CD4-positive, alpha-beta T cell (primary cell): ENCODE results near the gene CACNA1D. TPM values are rescaled to one million over a fixed set of nuclear protein-coding genes. Genes with fewer than 3 reads are reported as not detected.

Experiments used
- ATAC-seq: fragments of 200-7000 bp; cut with Tn5 transposase; one replicate; pipeline ENCODE4 v1.10.0; 2022; ENCODE audit warnings: mild to moderate bottlenecking; ENCODE audit not compliant: poor library complexity
- CTCF ChIA-PET: fragments of 350-600 bp; sonication (Branson Sonifier 250); formaldehyde crosslinking; loops from one replicate; lab custom pipeline; 2021; ENCODE audit warnings: antibody characterized with exemption, inconsistent platforms; lab: Charles Lee
- POLR2A ChIA-PET: fragments of 350-600 bp; sonication (Branson Sonifier 250); formaldehyde crosslinking; loops from one replicate; lab custom pipeline; 2021; ENCODE audit warnings: antibody characterized with exemption, inconsistent platforms; lab: Charles Lee
- DNase-seq, 14 experiments: peaks; one replicate each; pipeline ENCODE4 v3.0.0-alpha.2; 2013 to 2020; ENCODE audit warnings: mixed read lengths in 2 of 14
- H3K27ac ChIP-seq, 2 donors: one replicate each; pipeline versions ENCODE4 v1.5.1 to v1.7.0; 2013; ENCODE audit warnings: low read length in 2 of 2, low read depth in 1 of 2, mild to moderate bottlenecking in 1 of 2
- H3K27me3 ChIP-seq, 2 experiments: 1 replicate in 1 of 2; 2 replicates in 1 of 2; pipeline versions ENCODE4 v1.6.1 to v1.7.0; 2013; ENCODE audit warnings: low read length in 2 of 2, control low read depth in 1 of 2, mild to moderate bottlenecking in 1 of 2, moderate library complexity in 1 of 2; ENCODE audit not compliant: insufficient read depth in 2 of 2, control insufficient read depth in 1 of 2
- H3K36me3 ChIP-seq: one replicate; pipeline ENCODE4 v1.6.1; 2013; ENCODE audit warnings: low read length, control low read depth; ENCODE audit not compliant: insufficient read depth
- H3K4me1 ChIP-seq: one replicate; pipeline ENCODE4 v1.6.1; 2013; ENCODE audit warnings: low read length, control low read depth; ENCODE audit not compliant: insufficient read depth
- H3K4me3 ChIP-seq: one replicate; pipeline ENCODE4 v1.5.1; 2013; ENCODE audit warnings: mild to moderate bottlenecking, low read length, moderate library complexity
- H3K9me3 ChIP-seq, 2 experiments: 1 replicate in 1 of 2; 2 replicates in 1 of 2; pipeline versions ENCODE4 v1.6.1 to v1.7.0; 2013; ENCODE audit warnings: low read length in 2 of 2, mild to moderate bottlenecking in 2 of 2, control low read depth in 1 of 2, moderate library complexity in 1 of 2; ENCODE audit not compliant: control insufficient read depth in 1 of 2, insufficient read depth in 1 of 2
- H3K27ac Mint-ChIP-seq: one replicate; pipeline ENCODE4 v1.8.0; 2020; ENCODE audit warnings: mixed read lengths
- H3K27me3 Mint-ChIP-seq: one replicate; pipeline ENCODE4 v1.8.0; 2021; ENCODE audit warnings: mixed read lengths
- H3K36me3 Mint-ChIP-seq: one replicate; pipeline ENCODE4 v1.8.0; 2021; ENCODE audit warnings: low read depth, mixed read lengths
- H3K4me1 Mint-ChIP-seq: one replicate; pipeline ENCODE4 v1.8.0; 2021; ENCODE audit warnings: low read depth, mixed read lengths
- H3K4me3 Mint-ChIP-seq: one replicate; pipeline ENCODE4 v1.8.0; 2020; ENCODE audit warnings: mild to moderate bottlenecking, mixed read lengths
- H3K9me3 Mint-ChIP-seq: one replicate; pipeline ENCODE4 v1.8.0; 2020; ENCODE audit warnings: mixed read lengths
- CTCF ChIP-seq: fragments of 200-600 bp; IDR thresholded peaks from one replicate; pipeline ENCODE4 v1.8.0; 2022; ENCODE audit warnings: antibody characterized with exemption, mild to moderate bottlenecking
- intact Hi-C, 2 experiments: fragments of 100-400 bp; cut with DNase I in 1 of 2; cut with micrococcal nuclease in 1 of 2; formaldehyde crosslinking; loops; one replicate each; pipeline versions ENCODE4 v1.15.1 to v1.9.0; 2023 to 2025; cut with DNase I, micrococcal nuclease
- total RNA-seq, 174 experiments: library from RNA in 2 of 174; stranded (reverse) in 2 of 174; gene quantifications; one replicate each; pipeline ENCODE4 v1.2.3 and lab custom pipeline; 2021 to 2026

Gene CACNA1D
- total RNA-seq, 2 experiments from 2014 or later, result not detected

GRCh38 chr3:53824795-53825194 lies 330.4 kb downstream of the CACNA1D start:
- ATAC-seq, result no peak
- CTCF ChIA-PET, result no interaction called here
- H3K36me3 Mint-ChIP-seq, result no peaks in the 10 kb centered on the region

GRCh38 chr3:53826048-53826447 lies 331.6 kb downstream of the CACNA1D start:
- H3K4me1 ChIP-seq, result no peaks in the 10 kb centered on the region
- ATAC-seq (no peak), DNase-seq (no peak)
- no peaks in the 10 kb centered on the region for H3K4me1 Mint-ChIP-seq
- no peak overlapping the region for H3K27ac Mint-ChIP-seq
- no peaks in the 10 kb centered on the region for H3K36me3 Mint-ChIP-seq
- H3K9me3 Mint-ChIP-seq, result no peaks in the 10 kb centered on the region
- CTCF ChIA-PET, result no interaction called here
- no peaks in the 10 kb centered on the region for H3K27me3 Mint-ChIP-seq
- intact Hi-C loops, result no loop called here
- no peaks in the 10 kb centered on the region for H3K27me3 ChIP-seq
- POLR2A ChIA-PET, result no interaction called here
- no peak overlapping the region for H3K4me3 ChIP-seq
- H3K27ac ChIP-seq, result no peak overlapping the region
- H3K4me3 Mint-ChIP-seq, result no peak overlapping the region
- no peak for TF ChIP-seq CTCF
- no peaks in the 10 kb centered on the region for H3K36me3 ChIP-seq
- H3K9me3 ChIP-seq, result no peaks in the 10 kb centered on the region

More at GRCh38 chr3:53824795-53825194, 330.4 kb downstream of the CACNA1D start:
- H3K4me1 ChIP-seq, result no peaks in the 10 kb centered on the region
- Mint-ChIP-seq H3K4me1 (no peaks in the 10 kb centered on the region), H3K27ac (no peak overlapping the region), H3K4me3 (no peak overlapping the region), H3K9me3 (no peaks in the 10 kb centered on the region), H3K27me3 (no peaks in the 10 kb centered on the region)
- H3K4me3 ChIP-seq, result no peak overlapping the region
- H3K36me3 ChIP-seq, result no peaks in the 10 kb centered on the region
- POLR2A ChIA-PET, result no interaction called here
- no peak overlapping the region for H3K27ac ChIP-seq
- intact Hi-C loops, result no loop called here
- TF ChIP-seq CTCF, result no peak
- DNase-seq, result no peak
- H3K9me3 ChIP-seq, result no peaks in the 10 kb centered on the region
- no peaks in the 10 kb centered on the region for H3K27me3 ChIP-seq

GRCh38 chr3:53828581-53828980 lies 334.2 kb downstream of the CACNA1D start:
- intact Hi-C loops, result no loop called here
- TF ChIP-seq CTCF, result no peak
- ATAC-seq, result no peak
- no peak for DNase-seq
- Mint-ChIP-seq H3K27ac (no peak overlapping the region), H3K36me3 (no peaks in the 10 kb centered on the region), H3K9me3 (no peaks in the 10 kb centered on the region), H3K4me3 (no peak overlapping the region), H3K27me3 (no peaks in the 10 kb centered on the region), H3K4me1 (no peaks in the 10 kb centered on the region)
- ChIA-PET POLR2A (no interaction called here), CTCF (no interaction called here)
- no peaks in the 10 kb centered on the region for H3K36me3 ChIP-seq
- no peaks in the 10 kb centered on the region for H3K9me3 ChIP-seq
- no peak overlapping the region for H3K4me3 ChIP-seq
- no peaks in the 10 kb centered on the region for H3K27me3 ChIP-seq
- H3K27ac ChIP-seq, result no peak overlapping the region
- H3K4me1 ChIP-seq, result no peaks in the 10 kb centered on the region
